HTR-8/SVneo (cell line): Measurements from ENCODE around the gene EFS.
A peak's percentile ranks its signal among the peaks of the same experiment; 100 is the strongest.

Experiments
- DNase-seq: peaks from one replicate; pipeline ENCODE4 v3.0.0; 2011; ENCODE audit warnings: low spot score, mixed read lengths; ENCODE audit not compliant: insufficient read length
- FAIRE-seq: peaks from 2 replicates; lab custom pipeline; 2011; peaks lifted over from hg19 to GRCh38; lab: Jason Lieb, UNC

The EFS gene

DNA sequence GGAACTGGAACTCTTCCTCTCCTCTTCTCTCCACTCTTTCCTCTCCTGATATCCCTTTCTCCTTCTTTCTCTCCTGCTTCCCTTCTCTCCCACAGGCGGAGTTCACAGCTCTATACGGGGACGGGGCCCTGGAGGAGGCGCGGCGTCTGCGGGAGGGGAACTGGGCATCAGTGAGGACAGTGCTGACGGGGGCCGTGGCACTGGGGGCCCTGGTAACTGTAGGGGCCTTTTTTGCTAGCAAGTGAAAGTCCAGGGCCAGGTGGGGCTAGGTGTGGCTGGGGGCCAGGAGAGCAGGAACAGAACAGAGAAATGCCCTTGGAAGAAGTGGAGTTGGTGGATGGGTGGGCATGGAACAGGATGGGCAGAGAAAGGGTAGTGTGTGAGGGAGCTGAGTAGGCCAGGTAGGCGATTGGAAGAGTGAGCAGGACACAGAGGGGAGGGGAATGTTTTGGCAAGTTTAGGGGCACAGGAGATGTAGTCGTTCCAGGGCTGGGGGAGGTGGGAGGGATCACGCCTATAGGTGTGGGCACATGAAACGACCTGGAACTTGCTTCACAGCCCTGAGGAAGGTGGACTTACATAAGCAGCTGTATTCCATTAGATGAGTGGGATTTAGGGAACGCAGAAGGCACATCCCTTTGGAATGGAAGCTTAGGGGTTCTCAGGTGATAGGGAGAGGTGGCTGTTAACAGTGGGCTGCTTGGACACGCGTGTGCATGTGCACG, 56.1 kb downstream of the EFS start:
- DNase-seq (no peak), FAIRE-seq (no peak)

DNA sequence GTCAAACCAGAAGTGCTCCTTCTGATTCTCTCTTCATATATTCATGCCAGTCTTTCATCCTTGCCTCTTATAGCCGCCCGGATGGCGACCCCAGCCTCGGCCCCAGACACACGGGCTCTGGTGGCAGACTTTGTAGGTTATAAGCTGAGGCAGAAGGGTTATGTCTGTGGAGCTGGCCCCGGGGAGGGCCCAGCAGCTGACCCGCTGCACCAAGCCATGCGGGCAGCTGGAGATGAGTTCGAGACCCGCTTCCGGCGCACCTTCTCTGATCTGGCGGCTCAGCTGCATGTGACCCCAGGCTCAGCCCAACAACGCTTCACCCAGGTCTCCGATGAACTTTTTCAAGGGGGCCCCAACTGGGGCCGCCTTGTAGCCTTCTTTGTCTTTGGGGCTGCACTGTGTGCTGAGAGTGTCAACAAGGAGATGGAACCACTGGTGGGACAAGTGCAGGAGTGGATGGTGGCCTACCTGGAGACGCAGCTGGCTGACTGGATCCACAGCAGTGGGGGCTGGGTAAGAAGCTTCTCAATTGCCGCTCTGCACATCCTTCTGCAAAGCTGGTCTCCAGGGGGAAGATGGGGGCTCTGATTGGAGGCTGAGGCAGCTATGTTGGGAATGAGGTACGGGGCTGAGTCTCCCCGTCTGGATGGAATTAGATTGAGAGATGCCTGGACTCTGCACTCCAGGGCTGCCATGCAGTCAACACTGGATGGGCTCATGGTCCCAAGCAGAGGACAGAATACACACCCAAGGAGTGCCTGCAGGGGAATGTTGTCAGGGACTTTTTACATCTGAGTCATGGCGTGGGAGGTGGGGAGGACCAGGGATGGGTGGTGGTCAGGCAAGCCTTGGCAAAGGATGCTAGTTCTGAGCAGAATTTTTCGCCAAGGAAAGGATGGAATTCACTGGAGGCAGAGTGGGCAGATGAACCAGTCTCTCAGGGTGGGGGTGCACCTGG, 57.0 kb downstream of the EFS start:
- FAIRE-seq (no peak), DNase-seq (no peak)

DNA sequence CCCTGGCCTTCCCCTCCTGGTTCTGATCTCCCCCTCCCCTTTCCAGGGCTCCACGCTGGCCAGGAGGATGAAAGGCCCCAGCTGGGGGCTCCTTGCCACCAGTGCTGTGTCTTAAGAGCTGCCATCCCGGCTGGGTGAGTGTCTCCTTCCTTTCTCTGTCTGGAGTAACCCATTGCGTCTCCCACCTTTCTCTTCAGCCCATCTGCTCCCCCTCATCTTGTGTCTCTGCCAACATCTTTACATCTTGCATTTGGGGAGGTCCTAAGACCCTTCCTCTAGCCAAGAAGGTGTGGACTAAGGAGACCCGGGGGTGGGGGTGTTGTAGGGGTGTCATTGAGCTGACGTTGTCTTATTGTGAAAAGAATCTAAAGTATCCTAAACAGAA, 57.8 kb downstream of the EFS start:
- FAIRE-seq: no peak
- DNase-seq: no peak

DNA sequence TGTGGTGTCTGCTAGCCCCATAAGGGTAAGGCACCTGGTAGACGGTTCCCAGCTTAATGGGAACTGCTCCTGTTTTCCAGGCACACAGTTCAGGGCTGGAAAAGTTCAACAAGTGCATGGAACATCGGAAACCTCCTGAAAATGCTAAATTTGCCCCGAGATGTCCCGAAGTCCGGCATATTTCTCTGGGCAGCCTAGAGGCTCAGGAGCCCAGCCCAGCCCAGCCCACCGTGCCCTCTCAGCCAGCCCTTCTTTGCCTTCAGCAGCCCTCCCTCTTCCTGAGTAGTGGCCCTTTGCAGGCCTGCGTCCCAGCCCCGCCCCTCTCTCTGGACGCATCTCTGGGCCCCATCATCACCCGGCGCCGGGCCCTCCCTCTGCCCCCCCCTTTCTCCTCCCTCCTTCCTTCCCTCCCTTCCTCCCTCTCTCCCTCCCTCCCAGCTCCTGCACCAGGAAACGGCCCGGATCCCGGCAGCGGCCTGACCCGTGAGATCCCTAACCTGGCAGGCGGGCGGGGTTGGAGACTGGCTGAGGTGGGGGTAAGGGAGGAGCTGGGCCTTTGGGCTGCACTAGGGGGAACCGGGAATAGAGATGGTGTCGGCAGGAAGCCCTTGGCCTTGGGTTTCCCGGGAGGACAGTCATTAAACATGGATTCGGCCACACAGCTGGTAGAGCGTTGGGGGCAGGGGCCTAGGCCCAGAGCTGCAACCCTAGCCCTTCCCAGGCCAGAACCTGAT, 58.4 kb downstream of the EFS start, which contains the start of gene BCL2L2:
Gene BCL2L2 (plus strand): TSS at position 422 of the 734 bp plus-strand sequence. CDS start 935 bp downstream, outside the sequence.
- DNase-seq (peak; percentile 57), FAIRE-seq (no peak)
